ENCODE measurements around the gene UBAC2.

The UBAC2 gene

DNA sequence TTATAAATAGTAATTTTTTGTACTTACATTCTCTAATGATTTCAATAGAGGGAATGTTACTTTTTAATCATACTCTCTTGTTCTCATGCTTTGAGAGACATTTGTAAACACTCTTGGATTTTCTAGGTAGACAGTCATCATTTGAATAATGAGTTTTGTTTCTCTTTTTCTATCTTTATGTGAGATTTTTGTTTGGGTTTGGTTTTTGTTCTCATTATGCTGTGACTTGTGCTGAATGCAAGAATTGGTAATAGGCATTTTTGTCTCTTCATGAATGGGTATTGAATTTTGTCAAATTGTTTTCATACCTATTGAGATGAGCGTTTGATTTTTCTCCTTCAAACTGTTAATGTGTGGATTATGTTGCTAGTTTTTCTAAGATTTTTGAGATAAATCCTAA is 163.3 kb downstream of the UBAC2 start:
- no peak for DNase-seq

DNA sequence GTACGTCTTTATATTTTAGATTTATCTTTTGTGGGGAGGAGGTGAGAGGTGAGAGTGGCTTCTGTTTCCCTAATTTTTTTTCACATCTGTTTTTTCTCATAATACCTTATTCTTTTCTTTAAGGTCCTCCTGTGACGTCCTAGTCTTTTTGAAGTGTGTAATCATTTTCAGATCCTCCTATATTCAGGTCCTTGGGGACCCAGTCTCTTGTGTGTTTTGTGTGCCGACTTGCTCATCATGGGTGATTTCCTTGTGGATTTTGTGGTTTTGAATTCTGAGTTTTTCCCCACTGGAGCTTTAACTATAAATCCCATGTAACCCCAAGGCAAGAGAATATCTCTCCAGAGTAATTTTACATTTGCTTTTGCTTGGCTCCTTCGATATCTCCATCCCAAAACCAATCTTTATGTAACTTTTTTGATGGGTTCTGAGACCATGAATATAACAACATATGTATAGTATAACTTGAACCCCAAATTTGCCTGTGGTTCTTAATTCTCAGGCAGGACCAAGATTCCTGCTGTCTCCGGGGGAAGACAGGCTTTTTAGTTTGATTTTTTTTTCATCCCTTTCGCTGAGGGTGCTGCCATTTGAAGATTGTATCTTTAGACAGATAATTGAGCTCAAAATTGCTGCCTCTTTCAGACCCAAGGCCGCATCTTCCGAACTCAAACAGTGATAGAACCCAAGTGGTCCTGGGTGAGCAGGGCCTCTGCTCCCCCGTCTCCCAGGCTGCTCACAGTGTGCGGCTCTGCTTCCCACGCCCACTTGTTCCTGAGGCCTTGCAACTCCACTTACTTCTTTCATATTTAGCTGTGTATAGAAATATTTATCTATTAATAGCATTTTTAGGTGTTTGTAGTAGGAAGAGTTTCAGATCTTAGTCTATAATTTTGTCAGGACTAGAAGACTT is 165.7 kb downstream of the UBAC2 start:
- no peak for DNase-seq

DNA sequence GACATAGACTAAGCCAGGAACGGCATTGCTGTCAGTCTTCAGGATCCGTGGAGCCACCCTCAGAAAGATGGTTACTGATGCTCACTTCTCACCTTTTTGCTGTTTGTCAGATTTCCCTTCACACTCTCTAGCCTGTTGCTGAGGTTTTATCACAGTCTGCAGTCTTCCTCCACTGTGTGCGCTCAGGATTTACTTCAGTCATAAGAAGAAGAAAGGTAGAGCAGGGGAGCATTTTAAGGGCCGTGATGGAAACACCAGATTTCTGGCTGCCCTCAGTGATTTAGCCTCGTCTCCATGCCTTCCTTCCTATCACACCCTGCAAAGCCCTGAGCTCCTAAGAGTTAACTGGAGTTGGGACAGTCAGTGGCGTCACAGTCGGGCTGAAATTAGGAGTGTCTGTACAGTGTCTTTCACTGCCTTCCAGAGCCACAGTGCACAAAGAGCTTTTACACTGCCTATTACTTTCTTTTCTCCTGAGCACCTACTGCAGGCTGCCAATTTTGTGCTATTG is 166.5 kb downstream of the UBAC2 start:
- DNase-seq = no peak

DNA sequence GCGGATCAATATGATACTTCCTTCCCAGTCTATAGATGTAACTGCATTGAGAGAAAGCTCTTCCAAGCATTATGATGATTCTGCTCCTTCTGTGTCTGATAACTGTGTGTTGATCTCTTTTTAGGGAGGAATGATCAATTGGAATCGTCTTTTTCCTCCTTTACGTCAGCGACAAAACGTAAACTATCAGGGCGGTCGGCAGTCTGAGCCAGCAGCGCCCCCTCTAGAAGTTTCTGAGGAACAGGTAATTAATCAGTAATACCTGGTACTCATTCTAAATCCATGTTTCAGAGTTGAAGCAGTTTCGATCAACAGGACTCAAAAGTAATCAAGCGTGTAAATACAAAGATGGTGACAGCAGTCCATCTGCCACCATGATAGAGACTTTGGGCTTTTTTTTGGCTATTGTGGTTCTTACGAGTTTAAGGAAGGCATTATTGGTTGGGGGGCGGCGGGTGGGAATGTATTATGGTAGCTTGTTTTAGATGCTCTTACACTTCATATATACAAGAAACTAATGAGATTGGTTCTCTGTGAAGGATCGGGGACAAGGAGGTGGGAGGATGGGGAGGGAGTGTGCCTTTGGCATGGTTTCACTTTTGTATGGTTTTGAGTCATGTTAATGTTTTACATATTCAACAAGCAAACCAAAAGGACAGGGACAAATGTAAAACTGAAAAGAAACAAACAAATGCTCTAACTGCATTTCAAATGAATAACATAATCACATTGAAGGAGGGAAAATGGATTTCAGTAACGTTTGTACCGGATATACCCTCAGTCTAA is 167.2 kb downstream of the UBAC2 start:
- DNase-seq = peak in 1 of 2 experiments; percentile 38

DNA sequence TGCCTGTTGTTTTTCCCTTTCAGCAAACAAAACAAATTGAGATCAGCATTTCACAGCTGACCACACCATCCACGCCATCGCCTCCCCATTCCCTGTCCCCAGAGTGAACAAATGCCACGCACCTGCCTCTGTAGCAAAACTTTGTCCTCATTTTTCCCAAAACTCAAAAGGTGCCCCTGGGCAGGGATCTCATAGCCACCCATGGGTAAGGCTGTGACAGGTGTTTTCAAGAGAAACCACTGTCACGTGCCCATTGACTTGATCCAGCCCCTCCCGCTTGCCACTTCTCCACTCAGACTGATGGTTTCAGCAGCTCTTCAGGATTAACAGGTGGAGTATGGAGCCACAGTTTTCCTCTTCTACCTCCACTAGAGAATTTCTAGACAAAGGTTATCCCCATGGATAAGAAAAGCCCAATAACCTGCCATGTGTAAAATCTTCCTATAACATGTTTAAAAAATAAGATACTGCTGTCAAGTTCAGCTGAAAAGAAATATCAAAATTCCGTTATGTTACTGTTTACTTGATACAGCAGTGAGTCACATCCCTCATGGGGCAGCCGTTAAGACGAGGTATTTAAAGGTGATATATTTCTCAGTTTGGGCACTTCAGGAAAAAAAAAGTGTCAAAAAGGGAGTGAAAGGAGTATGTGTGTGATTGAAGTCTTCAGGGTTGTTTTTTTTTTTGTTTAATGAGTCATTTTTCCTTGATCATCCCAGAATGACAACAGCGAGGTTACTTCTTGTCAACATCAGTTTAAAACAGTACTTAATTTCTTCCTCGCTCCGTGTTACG is 170.0 kb downstream of the UBAC2 start:
- DNase-seq = no peak

DNA sequence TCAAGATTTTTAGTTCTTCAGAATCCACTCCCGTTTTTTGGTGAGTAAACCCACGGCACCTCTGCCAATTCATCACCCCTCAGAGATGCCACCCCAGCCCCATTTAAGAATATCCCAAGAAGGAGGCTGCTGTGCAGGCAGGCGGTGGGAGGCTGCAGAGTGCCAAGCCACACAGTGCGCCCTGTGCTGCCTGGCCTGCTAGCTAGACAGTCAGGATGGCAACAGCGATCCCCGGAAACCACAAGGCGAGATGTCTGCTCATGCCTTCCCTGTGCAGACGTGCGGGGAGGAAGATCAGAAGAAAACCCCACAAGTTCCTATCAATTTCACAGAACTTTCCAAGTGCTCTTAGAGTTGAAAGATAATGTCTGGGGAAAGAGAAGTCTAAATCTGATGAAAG is 171.3 kb downstream of the UBAC2 start:
- DNase-seq = peak in 1 of 2 experiments; percentile 51

DNA sequence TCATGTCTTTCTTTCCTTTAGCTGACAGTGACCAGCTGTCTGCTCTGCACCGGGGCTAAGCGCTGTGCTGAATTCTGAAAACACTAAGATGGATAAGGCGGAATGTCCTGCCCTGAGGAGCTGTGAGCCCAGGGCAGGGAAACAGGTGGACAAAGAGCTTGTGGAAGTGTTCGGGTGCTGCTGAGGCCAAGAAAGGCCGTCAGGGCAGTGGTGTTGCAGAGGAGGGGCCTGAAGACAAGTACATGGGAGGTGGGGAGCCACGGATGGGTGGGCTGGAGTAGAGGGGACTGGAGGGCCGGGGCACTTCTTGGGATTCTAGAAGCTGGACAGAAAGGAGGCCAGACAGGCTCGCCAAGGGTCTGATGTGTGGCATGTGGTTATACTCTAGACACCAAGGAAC is 172.8 kb downstream of the UBAC2 start:
- DNase-seq = no peak

DNA sequence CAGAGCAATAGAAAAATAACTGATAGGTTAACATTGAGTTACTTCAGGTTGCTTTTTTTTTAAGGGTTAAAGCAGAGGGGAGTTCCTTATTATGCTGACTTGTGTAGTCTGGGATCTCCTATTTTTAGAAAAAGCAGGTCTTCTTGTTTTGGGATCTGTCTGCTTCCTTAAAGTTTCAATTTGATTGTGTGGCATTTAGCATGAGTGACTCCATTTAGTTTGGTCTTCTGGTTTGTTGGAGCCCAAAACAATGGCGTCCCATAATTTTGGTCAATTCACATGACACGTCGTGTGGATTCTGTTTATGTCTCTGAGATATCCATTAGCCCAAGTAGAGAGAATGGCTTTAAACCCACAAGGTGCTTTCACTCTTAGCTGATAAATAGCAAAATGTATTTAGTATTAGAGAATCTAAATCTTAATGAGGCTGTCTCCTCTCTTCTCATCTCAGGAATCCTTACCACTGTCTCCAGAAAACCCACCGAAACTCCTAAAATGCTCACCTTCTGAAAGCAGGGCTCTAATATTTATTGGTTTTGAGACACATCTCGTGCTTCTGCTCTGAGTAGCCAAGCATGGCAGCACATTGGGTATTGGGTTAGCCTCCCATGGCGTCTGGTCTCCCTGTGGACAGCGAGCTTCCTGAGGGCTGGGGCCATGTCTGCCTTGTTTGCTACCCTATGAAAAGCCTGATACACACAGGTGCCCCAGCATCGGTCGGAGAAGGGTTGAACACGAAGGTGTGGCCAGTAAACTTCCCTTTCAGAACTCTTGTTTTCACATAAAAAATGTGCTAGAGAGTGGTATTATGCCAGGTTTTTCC is 173.7 kb downstream of the UBAC2 start:
- DNase-seq = no peak

DNA sequence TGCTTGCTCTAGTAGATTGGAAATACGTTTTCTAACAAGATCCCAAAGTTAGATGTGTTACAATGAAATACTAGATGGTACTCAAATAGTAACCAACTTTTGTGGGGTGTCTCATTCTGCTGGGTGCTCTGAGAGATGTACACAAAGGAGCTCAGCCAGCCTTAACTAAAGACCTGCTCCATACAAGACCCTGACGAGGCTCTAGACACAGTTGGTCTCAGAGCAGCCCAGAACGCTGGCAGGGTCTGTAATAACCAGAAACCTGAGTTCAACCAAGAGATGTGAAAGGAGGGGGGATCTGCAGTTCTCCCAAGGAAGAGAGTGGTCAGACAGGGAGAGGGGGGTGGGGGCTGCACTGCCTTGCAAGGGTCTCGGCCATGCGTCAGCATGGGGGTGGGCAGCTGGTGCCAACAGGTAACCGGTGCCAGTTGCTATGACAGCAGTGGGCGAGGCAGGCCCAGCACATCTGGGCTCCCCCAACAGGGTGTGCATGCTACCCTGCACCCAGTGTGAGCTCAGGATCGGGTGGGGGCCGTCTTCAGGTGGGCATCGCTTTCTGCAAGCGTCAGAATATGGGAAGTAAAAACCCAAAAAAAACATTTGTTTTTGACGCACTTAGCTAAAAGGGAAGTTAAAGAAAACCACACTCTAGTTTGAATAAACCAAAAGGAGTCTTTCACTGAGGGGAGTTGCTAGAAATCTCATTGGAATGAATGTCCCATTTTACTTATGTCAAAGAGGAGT is 174.5 kb downstream of the UBAC2 start:
- no peak for DNase-seq

DNA sequence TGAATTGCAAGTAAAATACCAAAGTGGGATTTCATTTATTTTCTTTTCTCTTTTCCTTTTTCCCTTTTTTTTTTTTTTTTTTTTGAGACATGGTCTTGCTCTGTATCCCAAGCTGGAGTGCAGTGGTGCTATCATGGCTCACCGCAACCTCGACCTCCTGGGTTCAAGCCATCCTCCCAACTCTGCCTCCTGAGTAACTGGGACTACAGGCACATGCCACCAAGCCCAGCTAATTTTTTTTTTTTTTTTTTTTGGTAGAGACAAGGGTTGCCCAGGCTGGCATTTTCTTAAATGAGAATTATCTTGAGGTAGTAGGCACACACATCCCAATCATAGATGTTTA is 175.1 kb downstream of the UBAC2 start:
- DNase-seq = no peak

DNA sequence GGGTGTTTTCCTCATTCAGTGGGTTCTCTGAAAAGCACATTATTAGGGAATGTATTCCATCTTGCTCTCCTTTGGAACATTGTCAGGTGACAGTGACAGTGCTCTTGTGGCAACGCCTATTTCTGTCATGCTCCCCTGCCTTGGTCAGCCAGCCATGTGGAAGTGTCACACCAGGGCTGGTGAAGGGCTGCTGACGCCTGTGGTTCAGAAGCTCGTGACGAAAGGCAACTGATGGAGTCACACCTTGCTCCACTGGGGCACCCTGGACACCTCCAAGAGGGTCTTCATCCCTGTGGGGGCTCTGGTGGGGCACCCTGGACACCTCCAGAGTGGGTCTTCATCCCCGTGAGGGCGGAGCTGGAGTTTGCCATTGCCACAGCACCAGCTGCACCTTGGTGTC is 175.5 kb downstream of the UBAC2 start:
- DNase-seq = no peak

DNA sequence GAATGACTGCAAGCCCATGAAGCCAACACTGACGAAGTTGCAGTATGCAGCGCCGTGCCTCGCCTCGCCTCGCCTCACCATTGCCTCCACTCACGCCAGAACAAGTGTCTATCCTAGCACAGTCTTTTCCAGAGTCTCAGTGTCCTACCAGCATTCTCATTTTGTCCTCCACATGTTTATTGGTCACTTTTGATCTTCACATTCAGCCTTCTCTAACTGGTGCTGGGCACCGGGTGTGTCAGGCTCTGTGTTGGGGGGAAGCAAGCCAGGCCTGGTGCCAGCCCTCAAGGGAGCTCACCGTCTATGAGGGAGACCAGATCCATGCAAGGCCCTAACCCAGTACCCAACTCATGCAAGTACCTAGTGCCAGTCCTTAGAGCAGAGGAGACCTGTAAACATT is 176.3 kb downstream of the UBAC2 start:
- DNase-seq = no peak

DNA sequence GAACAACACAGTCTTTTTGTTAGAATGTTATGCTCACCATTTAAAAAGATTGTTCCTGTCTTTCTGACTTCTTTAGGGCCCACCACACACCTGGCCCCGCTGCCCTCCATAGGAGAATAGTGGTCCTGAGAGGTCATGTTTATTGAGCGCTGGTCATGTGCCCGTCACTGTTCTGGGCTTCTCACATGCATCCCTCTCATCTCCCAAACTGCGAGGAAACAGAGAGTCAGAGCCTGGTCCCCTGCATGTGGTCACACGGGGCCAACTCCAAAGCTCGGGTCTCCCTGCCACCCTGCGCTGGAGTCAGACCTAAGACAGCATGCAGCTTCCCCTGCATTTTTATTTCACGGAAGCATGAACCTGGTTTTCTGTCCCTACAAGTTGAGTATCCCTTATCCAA is 177.0 kb downstream of the UBAC2 start:
- DNase-seq = no peak

DNA sequence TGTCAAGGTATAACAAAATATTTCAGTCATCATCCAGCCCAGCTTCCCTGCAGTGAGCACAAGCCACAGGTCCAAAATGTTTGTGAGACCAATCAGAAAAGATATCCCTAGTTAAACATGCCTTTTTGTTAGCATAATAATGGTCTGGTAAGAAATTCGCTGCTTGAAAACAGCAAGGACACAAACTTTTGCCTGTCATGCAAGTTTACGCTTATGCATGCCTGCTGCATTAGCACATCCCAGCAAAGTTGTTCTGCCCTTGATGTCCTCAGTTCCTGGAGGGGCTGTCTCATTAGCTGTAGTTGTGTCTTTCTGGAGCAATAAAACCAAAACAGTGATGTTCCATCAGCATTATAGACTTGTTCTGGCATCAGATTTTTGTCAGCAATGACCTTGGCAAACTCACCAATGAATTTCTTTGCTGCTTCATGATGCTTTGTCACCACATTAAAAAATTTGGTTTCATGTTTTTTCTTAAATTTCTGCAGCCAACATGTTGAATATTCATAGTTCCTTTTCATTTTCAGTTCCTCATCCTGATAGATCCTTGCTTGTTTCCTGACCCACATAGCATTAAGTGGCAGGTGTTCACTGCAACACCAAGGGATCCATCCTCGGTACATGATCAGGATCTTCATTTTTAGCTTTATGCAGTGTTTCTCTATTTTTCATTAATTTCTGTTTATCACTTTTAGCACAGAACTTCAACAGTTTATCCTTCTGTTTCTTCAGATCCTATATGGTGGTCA is 178.5 kb downstream of the UBAC2 start:
- no peak for DNase-seq

DNA sequence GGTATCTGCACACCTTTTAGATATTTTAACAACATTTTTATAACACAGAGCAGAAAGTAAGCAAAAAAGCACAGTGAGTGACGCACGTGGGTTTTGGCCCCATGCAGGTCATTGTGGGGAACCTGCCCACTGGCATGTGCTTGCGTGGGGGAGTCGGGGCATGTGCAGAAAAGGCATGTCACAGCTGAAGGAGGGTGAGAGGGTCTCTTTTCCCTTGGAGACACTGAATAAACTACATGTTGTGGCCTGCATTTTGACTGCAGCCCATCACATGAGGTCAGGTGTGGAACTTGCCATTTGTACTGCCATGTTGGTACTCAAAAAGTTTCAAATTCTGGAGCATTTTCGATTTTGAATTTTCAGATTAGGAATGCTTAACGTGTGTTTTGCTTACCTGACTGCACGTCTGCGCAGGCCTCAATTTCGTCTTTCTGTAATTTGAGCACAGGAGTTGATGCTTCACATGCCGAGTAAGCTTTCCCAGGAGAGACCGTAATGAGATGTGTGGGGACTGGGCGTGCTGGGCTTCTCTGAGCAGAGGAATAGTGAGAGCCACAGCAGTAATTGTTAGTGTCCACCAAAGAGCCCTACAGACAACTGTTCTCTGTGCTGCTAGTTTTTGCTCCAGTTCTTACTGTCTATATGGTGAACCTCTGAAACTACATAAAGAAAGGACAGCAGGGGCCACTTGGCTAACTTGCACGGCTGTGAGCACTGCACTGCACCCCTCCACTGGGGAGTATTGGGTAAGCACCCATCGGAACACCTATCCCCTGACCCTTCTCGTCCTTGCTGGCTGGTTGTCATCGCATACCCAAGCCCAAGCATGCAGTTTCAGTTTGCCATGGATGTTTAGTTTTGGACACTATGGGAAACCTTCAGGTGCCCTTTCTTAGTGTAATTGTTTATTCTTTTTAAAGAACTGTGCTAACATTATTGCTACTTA is 179.5 kb downstream of the UBAC2 start:
- no peak for DNase-seq

DNA sequence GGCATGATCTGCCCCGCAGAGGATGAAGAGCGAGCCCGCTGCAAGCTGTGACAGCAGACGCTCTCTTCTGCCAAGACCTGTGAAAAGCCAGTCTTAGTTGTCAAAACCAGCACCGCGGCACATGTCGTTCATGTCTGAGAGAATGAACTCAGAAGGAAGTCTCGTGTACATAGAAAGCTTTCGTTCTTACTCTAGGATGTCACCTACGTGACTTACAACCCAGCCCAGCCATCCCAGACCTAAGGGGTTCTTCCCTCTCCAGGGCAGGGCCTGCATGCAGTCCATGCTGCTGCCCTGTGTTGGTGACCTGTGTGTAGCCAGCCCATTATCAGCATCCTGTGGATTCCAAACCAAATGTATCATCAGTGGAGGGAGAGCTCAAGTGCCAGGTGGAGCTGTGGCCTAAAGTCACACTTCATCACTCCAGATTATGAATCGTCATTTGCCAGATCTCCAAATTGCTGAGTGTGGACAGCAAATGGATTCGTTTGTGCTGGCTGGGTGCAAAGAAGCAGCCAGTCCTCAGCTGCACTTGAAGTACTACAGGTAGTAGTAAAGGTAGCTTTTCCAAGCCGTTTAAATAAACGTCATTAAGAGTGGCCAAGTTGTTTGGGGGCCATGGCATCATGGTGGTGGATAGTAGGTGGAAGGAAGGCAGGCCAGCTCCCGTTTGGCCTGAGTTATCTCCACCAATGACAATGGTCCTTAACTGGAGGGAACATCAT is 180.4 kb downstream of the UBAC2 start:
- DNase-seq = peak; percentile 44 to 55

DNA sequence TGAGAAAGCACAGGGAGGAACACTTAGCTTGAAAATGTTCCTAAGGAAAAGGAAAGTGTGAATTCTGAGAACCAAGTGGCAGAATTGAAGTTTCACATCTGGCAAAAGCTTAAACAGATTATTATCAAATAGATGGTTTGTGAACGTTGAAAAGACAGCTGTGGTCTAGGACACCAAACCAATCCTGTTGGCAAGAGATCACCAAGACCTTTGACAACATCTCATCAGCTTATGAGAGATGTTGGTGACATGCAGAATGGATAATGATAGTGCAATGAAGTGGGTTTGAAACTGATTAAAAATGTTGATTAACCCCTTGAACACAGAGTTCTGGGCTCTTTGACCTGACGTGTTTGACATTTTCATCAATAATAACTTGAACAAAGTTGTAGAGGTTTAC is 181.1 kb downstream of the UBAC2 start:
- DNase-seq = no peak

DNA sequence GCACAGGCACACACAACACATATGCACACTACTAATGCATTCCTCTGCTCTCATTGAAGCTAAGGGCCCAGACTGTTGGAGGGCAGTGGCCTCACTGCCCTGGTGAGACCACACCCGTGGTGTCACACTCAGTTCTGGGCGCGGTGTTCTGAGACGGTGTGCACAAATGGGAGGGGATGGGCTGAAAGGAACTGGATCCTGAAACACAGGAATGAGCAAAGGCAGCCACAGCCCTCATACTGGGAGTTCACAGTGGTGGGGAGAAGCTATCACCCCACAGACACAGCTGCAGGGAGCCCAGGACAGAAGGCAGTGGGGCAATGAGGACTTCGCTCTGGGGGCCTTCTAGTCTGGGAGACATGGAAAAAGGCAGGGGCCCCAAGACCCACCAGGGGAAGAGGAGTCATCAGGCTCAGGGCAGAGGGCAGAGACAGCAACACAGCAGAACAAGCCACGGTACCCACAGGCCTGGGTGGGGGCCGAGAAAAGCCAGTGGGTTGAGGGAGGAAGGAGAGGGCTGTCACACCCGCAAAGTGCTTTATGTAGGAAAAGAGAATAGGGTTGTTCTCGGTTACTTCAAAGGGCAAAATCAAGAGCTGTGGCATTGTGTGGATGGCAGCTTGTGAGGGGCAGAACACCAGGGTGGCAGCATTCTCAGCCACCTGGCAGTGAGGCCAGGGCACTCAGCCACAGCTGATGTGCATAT is 181.9 kb downstream of the UBAC2 start:
- DNase-seq = peak in 1 of 2 experiments; percentile 30

Data from stimulated activated CD4-positive, alpha-beta T cell treated with anti-CD3 and anti-CD28 coated beads, Interleukin-4, amount 100 ng/mL, for 4 hours (primary cell).